Sciatic nerve (tissue), 2 donors: ENCODE data around the gene IL1B. TPM values are rescaled to one million over a fixed set of nuclear protein-coding genes. Genes with fewer than 3 reads are reported as not detected.

Experiments used
- ATAC-seq: fragments of 200-7000 bp; cut with Tn5 transposase; one replicate; pipeline ENCODE4 v1.9.1; 2020; ENCODE audit warnings: mild to moderate bottlenecking, moderate library complexity
- DNase-seq: peaks from one replicate; pipeline ENCODE4 v3.0.0-alpha.2; 2020; ENCODE audit warnings: low spot score
- intact Hi-C: fragments of 100-400 bp; cut with DNase I; formaldehyde crosslinking; loops from one replicate; pipeline ENCODE4 v1.14.2; 2022
- total RNA-seq: library from RNA; stranded (reverse); fragmentation: NEBNext Ultra II Directional; extraction: Animal tissue kit (Norgen Biotek cat#: 25700); gene quantifications from one replicate; pipeline ENCODE4 v1.2.1, GENCODE V29; 2021
- donor health status: DM: no; HTN: no; CAD: no.
- donor health status: DM: no; HTN: no; CAD: no.

Gene IL1B
- 23.6 TPM for total RNA-seq

GRCh38 chr2:112836695-112837117 is at the start of gene IL1B:
IL1B (minus strand) TSS chr2:112836779; CDS start chr2:112836229, 550 bp downstream.
- DNase-seq (no peak), ATAC-seq (peak; percentile 34)
- intact Hi-C loops: no loop called here

- intact Hi-C loops: no loop called here
- no peak for ATAC-seq
- no peak for DNase-seq
Measured at GRCh38 chr2:112886291-112886690, 49.7 kb upstream of the IL1B start.

- DNase-seq (no peak), ATAC-seq (no peak)
- intact Hi-C loops: no loop called here
Measured at GRCh38 chr2:112885506-112885902, 48.9 kb upstream of the IL1B start.

DNA sequence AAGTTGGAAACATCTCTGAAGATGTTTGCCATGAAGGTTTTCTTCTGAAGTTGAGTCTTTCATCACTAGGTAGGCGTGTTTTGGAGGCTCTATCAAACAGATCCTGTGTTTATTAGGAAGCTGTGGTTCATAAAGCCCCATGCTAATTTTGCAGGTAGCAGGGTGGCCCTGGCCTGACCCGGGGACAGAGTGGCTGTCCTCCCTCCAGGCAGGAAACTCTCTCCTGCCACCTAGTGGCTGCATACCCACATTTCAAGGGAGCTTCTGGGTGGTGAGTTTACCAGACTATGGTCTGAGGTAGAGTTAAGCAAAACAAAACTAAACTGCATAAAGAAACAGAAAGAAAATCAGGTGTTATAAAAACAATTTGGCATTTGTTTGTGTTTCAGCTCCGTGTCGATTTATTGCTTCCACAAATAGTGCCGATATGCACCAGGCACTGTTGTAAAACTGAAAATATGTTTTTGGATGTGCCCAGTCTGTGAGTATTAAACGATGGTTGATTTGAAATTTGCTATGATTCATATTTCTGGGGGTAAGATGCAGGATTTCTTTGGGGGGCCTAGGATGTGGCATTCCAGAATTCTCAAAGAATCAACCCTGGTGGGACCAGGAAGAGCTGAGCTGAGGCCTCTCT is 48.4 kb upstream of the IL1B start:
- ATAC-seq (no peak), DNase-seq (no peak)
- intact Hi-C loops: no loop called here

GRCh38 chr2:112883669-112884068 is 47.1 kb upstream of the IL1B start:
- ATAC-seq: no peak
- DNase-seq: no peak
- intact Hi-C loops: no loop called here

GRCh38 chr2:112881217-112881985 is 44.8 kb upstream of the IL1B start:
- ATAC-seq: no peak
- intact Hi-C loops: no loop called here
- DNase-seq: no peak

GRCh38 chr2:112880696-112881095 is 44.1 kb upstream of the IL1B start:
- intact Hi-C loops: no loop called here
- ATAC-seq (no peak), DNase-seq (no peak)

DNA sequence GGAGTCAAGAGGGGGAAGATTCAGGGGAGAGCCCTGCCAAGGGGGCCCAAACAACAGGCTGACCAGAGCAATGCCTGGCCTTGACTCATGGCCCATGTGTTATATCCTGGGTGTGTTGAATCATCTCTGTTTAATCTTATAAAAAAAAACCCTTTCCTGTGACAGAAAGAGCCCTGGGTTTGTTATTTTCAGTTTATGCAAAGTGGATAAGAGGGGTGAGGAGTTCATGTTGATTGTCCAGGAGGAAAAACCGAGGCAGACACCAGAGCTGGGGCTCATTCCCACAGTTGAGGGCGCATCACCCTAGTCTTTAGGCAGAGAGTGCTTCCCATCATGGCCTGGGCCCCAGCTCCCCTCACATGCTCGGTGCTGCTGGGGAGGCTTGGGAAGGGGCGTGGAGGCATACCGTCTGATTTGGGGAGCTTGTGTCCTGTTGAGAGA is 43.5 kb upstream of the IL1B start:
- no peak for DNase-seq
- ATAC-seq: no peak
- intact Hi-C loops: no loop called here

DNA sequence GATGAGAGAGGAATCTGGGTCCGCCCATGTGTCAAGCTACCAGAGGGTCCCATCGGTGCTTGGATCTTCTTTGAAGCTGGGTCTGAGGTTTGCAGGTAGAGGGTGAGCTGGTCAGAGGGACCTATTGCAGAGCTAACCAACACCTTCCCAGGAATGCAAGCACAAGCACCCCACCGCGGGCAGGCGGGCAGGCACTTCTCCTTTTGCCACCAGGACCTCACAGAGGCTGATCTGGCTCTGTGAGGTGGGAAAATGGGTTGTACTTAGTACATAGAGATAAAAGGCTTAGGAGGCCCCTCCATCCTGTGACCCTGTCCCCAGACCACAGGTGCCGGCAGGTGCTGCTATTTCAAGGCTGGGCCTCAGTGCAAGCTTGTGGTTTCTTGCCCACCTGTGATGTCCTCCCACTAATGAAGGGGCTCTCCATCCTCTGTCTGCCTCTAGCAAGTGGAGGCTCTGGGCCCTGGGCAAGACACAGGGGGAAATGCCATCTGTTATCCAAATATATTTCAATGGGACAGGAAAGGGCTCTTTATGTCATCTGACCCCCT is 43.0 kb upstream of the IL1B start:
- intact Hi-C loops: loop anchor here (10.0 kb wide), 1 partner anchor 265 kb away; no protein-coding TSS in a partner anchor
- DNase-seq (no peak), ATAC-seq (no peak)

- DNase-seq (no peak), ATAC-seq (no peak)
- intact Hi-C loops: loop anchor here (10.0 kb wide), 1 partner anchor 263 kb away; no protein-coding TSS in a partner anchor
Measured at GRCh38 chr2:112877423-112877822, 40.8 kb upstream of the IL1B start.

- DNase-seq (no peak), ATAC-seq (no peak)
- intact Hi-C loops: loop anchor here (10.0 kb wide), 1 partner anchor 262 kb away; no protein-coding TSS in a partner anchor
Measured at GRCh38 chr2:112876971-112877361, 40.4 kb upstream of the IL1B start.

- DNase-seq (no peak), ATAC-seq (no peak)
- intact Hi-C loops: loop anchor here (10.0 kb wide), 1 partner anchor 262 kb away; no protein-coding TSS in a partner anchor
Measured at GRCh38 chr2:112876257-112876970, 39.8 kb upstream of the IL1B start.

DNA sequence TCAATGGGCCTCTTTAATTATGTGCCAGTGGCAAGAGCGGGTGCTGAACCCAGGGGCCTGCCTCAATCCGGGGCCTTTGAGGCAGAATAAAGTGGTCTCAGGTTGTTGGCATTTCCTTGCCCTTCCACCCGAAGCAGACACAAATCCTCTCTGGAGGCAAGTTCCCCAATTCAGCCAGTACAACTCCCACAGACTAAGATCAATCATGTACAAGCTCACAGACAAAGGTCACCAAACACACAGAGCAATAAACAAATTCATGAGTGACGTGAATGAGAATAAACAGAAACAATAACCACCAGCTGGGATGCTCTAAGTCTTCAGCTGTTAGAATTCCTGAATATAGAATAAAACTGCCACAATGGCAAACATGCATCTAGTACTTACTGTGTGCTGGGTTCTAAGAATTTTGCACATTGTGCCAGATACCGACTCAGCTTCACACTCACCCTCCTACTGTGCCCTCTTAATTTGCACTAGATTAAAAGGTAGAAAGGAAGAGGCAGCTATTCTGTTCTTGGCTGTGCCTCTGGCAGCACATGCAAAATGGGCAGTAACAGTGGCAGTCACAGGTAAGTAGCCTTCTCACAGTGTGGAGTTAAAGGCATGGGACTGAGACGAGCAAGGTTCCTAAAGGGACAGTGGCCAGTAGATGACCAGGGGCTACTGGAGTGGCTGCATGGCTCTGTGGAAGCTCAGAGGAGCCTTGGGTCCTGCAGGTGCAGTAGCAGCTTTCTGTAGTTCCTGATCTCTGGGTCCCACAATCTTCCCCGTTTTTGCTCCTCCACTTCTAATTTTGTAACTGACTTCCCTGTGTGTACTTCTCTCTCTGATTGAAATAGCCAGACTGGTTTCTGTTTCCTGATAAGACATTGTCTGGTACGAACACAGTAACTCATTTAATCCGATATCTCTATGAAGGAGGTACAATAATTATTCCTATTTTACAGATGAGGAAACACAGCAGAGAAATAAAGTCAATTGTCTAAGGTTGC is 34.6 kb upstream of the IL1B start:
- intact Hi-C loops: loop anchor here (10.0 kb wide), 1 partner anchor 256 kb away; no protein-coding TSS in a partner anchor
- ATAC-seq: no peak
- DNase-seq: no peak

GRCh38 chr2:112869258-112869842 is 32.8 kb upstream of the IL1B start:
- no peak for ATAC-seq

GRCh38 chr2:112867701-112868631 is 31.4 kb upstream of the IL1B start:
- intact Hi-C loops: no loop called here
- DNase-seq: no peak
- no peak for ATAC-seq

More at GRCh38 chr2:112869258-112869842, 32.8 kb upstream of the IL1B start:
- intact Hi-C loops: no loop called here
- peak; percentile 72 for DNase-seq

DNA sequence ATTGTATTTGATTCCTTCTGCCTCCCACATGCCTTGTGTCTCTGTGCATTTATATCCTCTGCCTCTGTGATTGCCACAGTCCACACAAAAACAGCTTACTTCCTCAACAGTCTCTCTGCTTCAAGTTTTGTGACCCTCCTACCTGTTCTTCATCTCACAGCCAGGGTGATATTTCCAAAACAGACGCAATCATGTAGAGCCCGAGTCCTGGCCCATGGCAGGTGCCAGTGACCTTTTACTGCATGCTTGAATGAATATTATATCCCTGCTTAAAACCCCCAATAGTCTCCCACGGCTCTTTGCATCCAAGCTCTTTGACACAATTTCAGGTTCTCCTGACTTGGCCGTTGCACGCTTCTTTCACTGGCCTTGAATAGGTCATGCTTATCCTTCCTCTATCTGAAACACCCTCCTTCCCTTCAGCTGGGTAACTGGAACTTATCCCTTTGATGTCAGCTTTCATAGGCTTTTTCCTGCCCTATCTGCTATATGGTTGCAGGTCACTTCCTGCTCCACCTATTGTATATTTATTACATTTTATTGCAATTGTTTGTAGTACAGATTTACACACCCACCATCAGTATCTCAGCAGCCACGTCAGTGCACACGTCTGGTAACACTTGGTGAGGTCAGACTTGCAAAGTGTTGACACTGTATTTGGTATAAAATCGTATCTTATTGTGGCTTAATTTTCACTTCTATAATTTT is 29.7 kb upstream of the IL1B start:
- DNase-seq: no peak
- intact Hi-C loops: no loop called here

More for the DNA sequence above, 29.7 kb upstream of the IL1B start:
- no peak for ATAC-seq
